H1 (cell line): ENCODE data around the gene PCBD1. TPM values are rescaled to one million over a fixed set of nuclear protein-coding genes. Genes with fewer than 3 reads are reported as not detected.

Experiments
- FOSL1 ChIP-seq: IDR thresholded peaks from 2 replicates; pipeline ENCODE4 v1.6.1; 2011; ENCODE audit warnings: mild to moderate bottlenecking, low read depth, low read length, moderate library complexity; ENCODE audit not compliant: insufficient read depth
- GABPA ChIP-seq: IDR thresholded peaks from 2 replicates; pipeline ENCODE4 v1.6.1; 2011; ENCODE audit warnings: mild to moderate bottlenecking, low read length, moderate library complexity, borderline replicate concordance; ENCODE audit not compliant: insufficient read depth
- HDAC6 ChIP-seq: IDR thresholded peaks from one replicate; pipeline ENCODE4 v1.7.1; 2012; ENCODE audit warnings: low read depth, mild to moderate bottlenecking, inconsistent platforms, low read length, moderate library complexity
- JUN ChIP-seq: IDR thresholded peaks from 2 replicates; pipeline ENCODE4 v1.6.1; 2011; ENCODE audit warnings: low read depth, mild to moderate bottlenecking, improper control_type of control experiment, low read length
- KDM4A ChIP-seq: IDR thresholded peaks from one replicate; pipeline ENCODE4 v1.7.1; 2012; ENCODE audit warnings: low read depth, mild to moderate bottlenecking, moderate library complexity, low read length, inconsistent platforms; ENCODE audit not compliant: severe bottlenecking
- KDM5A ChIP-seq: fragments of 200-600 bp; IDR thresholded peaks from 2 replicates; pipeline ENCODE4 v1.7.1; 2012; ENCODE audit warnings: mild to moderate bottlenecking, low read length, inconsistent platforms, mixed read lengths
- PHF8 ChIP-seq: fragments of 200-600 bp; sonication (generic); conservative IDR thresholded peaks from 2 replicates; pipeline ENCODE4 v1.7.1; 2012; ENCODE audit warnings: low read depth, mild to moderate bottlenecking, inconsistent platforms, low read length, moderate library complexity
- POLR2AphosphoS5 ChIP-seq: IDR thresholded peaks from 2 replicates; pipeline ENCODE4 v1.6.1; 2011; ENCODE audit warnings: low read depth, low read length
- SP2 ChIP-seq: IDR thresholded peaks from 2 replicates; pipeline ENCODE4 v1.6.1; 2012; ENCODE audit warnings: mild to moderate bottlenecking, low read length, inconsistent platforms
- polyA plus RNA-seq, 7 experiments: library from polyadenylated mRNA; depleted of rRNA in 3 of 7; stranded (reverse) in 5 of 7; unstranded in 2 of 7; fragments of >200 nt in 5 of 7; fragments of 200-250 nt in 2 of 7; gene quantifications; 1 replicate in 5 of 7; 2 replicates in 1 of 7; 4 replicates in 1 of 7; pipeline versions ENCODE4 v1.2.1 to v1.2.3, GENCODE V29; 2011 to 2013; ENCODE audit warnings: missing spikeins in 2 of 7, mixed read lengths in 2 of 7
- total RNA-seq: library from RNA; stranded (reverse); fragmentation: NEBNext Ultra II Directional; extraction: Animal tissue kit (Norgen Biotek cat#: 25700); gene quantifications from 2 replicates; pipeline ENCODE4 v1.2.1, GENCODE V29; 2021

Gene PCBD1
- total and polyA plus RNA-seq, 2 of the 8 experiments (the other 6 are each of a cell fraction or from before 2014, with no cell fraction given): 46.5 to 55.0 TPM

DNA sequence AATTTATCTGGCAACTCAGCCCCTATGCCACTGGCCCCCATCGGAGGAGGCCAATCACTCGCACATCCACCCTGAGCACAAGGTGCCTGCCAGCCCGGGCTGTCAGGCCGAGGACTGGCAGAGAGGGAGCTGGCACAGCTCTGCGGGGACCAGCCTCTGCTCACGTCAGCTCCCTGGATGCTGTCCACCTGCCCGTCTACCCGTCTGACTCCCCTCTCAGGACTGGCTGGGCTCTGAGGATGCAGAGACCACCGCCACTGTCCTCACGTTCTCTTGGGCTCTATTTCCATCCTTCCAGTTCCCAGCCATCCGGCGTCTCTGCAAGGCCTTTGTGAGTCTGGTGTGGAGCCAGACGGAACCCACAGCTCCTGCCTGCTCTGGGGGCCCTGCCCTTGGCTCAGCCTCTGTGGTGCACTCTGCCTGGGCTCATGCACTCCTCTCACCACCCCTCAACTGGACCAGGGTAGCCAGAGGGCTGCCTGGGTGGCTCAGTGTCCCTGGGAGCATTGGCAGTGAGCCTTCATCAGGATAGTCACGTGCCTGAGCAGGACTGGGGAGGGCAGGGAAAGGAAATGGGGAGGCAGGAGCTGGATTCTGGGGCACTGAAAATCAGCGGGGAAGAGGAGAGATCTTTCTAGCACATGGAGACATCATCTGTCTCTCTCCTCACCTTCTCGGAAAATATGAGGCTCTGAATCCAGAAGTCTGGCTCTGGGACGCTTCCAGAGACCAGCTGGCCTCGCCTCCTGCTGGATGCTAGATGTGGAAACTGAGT is 38.0 kb upstream of the PCBD1 start (continued):
- TF ChIP-seq FOSL1 (no peak), GABPA (no peak), KDM4A (no peak), SP2 (no peak), JUN (no peak), KDM5A (no peak), PHF8 (no peak), POLR2AphosphoS5 (no peak), HDAC6 (no peak)
- TF ChIP-seq, all 59 proteins: peak for 0
